Skeletal muscle cell (primary cell): ENCODE measurements around the gene TULP4.

Experiments
- DNase-seq: peaks from one replicate; pipeline ENCODE4 v3.0.0-alpha.2; 2010; ENCODE audit warnings: low read depth
- H3K4me3 ChIP-seq: 2 replicates; pipeline ENCODE4 v1.5.1; 2011; ENCODE audit warnings: low read depth, mild to moderate bottlenecking, control low read depth, low read length, moderate library complexity

The TULP4 gene

GRCh38 chr6:158408552-158409130 lies 96.4 kb downstream of the TULP4 start:
- DNase-seq = peak; percentile 92
- H3K4me3 ChIP-seq = no peak overlapping the region

- DNase-seq = peak; percentile 42
These were observed 97.2 kb downstream of the TULP4 start for GRCh38 chr6:158409451-158409850.

GRCh38 chr6:158410784-158411183 lies 98.5 kb downstream of the TULP4 start:
- no peak for DNase-seq
- no peak overlapping the region for H3K4me3 ChIP-seq

More at GRCh38 chr6:158409451-158409850, 97.2 kb downstream of the TULP4 start:
- no peak overlapping the region for H3K4me3 ChIP-seq

- DNase-seq = no peak
These were observed 99.7 kb downstream of the TULP4 start for GRCh38 chr6:158411998-158412397.

GRCh38 chr6:158413028-158413427 lies 100.8 kb downstream of the TULP4 start:
- no peak overlapping the region for H3K4me3 ChIP-seq
- no peak for DNase-seq

More at GRCh38 chr6:158411998-158412397, 99.7 kb downstream of the TULP4 start:
- H3K4me3 ChIP-seq = no peak overlapping the region

GRCh38 chr6:158413814-158414565 lies 101.7 kb downstream of the TULP4 start:
- no peak overlapping the region for H3K4me3 ChIP-seq
- no peak for DNase-seq

- H3K4me3 ChIP-seq = no peak overlapping the region
- DNase-seq = peak; percentile 33
These were observed 102.6 kb downstream of the TULP4 start for GRCh38 chr6:158414851-158415262.

- DNase-seq = no peak
- H3K4me3 ChIP-seq = no peak overlapping the region
These were observed 103.4 kb downstream of the TULP4 start for GRCh38 chr6:158415666-158416065.

GRCh38 chr6:158416883-158417759 lies 104.9 kb downstream of the TULP4 start:
- no peak for DNase-seq
- H3K4me3 ChIP-seq = no peak overlapping the region

- DNase-seq = peak; percentile 37
These were observed 105.5 kb downstream of the TULP4 start for GRCh38 chr6:158417760-158418098.

GRCh38 chr6:158418501-158418900 lies 106.2 kb downstream of the TULP4 start:
- H3K4me3 ChIP-seq = no peak overlapping the region
- no peak for DNase-seq

More at GRCh38 chr6:158417760-158418098, 105.5 kb downstream of the TULP4 start:
- H3K4me3 ChIP-seq = no peak overlapping the region

- no peak for DNase-seq
- no peak overlapping the region for H3K4me3 ChIP-seq
These were observed 107.2 kb downstream of the TULP4 start for GRCh38 chr6:158419339-158419909.

- DNase-seq = no peak
These were observed 109.1 kb downstream of the TULP4 start for GRCh38 chr6:158421381-158421780.

GRCh38 chr6:158422629-158423238 lies 110.5 kb downstream of the TULP4 start:
- DNase-seq = no peak
- H3K4me3 ChIP-seq = no peak overlapping the region

More at GRCh38 chr6:158421381-158421780, 109.1 kb downstream of the TULP4 start:
- H3K4me3 ChIP-seq = no peak overlapping the region

- no peak overlapping the region for H3K4me3 ChIP-seq
- no peak for DNase-seq
These were observed 118.8 kb downstream of the TULP4 start for GRCh38 chr6:158431036-158431435.

- DNase-seq = no peak
- no peak overlapping the region for H3K4me3 ChIP-seq
These were observed 119.3 kb downstream of the TULP4 start for GRCh38 chr6:158431560-158431959.

- no peak overlapping the region for H3K4me3 ChIP-seq
- DNase-seq = no peak
These were observed 125.3 kb downstream of the TULP4 start for GRCh38 chr6:158437571-158437970.

GRCh38 chr6:158438226-158438625 lies 126.0 kb downstream of the TULP4 start:
- no peak overlapping the region for H3K4me3 ChIP-seq
- DNase-seq = no peak

- DNase-seq = no peak
These were observed 127.0 kb downstream of the TULP4 start for GRCh38 chr6:158439255-158439654.

More at GRCh38 chr6:158439255-158439654, 127.0 kb downstream of the TULP4 start:
- no peak overlapping the region for H3K4me3 ChIP-seq
